Fibroblast of gingiva (primary cell): ENCODE results near the gene ENO4.

Source experiments
- DNase-seq: peaks from one replicate; pipeline ENCODE4 v3.0.0-alpha.2; 2011; ENCODE audit warnings: low read depth

Gene ENO4

DNA sequence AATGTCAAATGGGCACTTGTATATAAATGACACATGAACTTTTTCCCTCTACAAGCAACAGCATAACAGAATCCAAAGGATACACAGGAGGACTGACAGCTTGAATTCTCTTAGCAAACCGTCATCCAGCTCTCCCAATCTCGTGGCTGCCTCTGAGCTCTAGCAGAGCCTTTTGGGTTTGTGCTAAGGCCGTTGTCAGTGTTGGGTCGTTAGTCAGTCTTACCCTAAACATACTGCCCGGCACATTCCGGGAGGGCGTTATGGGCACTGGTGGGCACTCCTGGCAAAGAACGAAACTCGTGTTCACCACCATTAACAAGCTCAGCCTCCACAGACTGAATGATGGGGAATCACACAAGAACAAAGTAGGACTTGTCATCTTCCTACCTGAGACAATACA lies 19.6 kb upstream of the ENO4 start:
- no peak for DNase-seq

DNA sequence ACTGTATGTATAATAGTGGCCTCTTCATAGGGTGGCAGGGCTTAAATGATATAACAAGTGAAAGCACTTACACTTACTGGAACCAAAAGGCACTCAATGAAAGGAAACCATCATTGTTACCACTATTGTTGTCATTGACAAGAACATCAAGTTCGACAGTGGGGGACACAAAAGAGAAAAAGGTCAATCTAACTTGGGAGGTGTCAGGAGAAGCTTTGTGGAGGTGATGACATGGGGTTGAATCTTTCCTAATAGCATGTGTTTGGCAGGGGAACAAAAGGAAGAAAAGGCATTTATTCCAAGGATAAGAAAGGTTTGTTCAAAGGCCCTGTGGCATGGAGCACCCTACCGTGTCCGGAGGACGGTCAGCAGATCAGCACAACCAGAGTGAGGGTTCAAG lies 18.2 kb upstream of the ENO4 start:
- no peak for DNase-seq

DNA sequence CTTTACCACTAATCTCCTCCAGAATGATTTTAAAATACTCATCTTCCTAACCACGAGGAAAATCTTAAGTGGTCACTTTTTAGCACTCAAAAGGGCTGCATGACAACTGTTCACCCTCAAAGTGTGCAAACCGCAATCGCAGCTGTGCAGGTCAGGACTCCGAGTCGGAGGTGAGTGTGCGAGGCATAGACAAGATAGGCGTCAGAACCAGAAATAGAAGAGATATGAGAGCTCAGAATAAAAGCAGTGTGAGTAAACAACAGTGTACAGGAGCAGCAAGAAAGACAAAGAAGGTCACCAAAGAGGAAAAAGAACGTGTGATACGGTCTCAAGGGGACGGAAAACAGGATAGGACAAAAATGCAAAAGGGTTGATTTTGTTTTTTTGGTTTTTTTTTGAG lies 17.5 kb upstream of the ENO4 start:
- no peak for DNase-seq

DNA sequence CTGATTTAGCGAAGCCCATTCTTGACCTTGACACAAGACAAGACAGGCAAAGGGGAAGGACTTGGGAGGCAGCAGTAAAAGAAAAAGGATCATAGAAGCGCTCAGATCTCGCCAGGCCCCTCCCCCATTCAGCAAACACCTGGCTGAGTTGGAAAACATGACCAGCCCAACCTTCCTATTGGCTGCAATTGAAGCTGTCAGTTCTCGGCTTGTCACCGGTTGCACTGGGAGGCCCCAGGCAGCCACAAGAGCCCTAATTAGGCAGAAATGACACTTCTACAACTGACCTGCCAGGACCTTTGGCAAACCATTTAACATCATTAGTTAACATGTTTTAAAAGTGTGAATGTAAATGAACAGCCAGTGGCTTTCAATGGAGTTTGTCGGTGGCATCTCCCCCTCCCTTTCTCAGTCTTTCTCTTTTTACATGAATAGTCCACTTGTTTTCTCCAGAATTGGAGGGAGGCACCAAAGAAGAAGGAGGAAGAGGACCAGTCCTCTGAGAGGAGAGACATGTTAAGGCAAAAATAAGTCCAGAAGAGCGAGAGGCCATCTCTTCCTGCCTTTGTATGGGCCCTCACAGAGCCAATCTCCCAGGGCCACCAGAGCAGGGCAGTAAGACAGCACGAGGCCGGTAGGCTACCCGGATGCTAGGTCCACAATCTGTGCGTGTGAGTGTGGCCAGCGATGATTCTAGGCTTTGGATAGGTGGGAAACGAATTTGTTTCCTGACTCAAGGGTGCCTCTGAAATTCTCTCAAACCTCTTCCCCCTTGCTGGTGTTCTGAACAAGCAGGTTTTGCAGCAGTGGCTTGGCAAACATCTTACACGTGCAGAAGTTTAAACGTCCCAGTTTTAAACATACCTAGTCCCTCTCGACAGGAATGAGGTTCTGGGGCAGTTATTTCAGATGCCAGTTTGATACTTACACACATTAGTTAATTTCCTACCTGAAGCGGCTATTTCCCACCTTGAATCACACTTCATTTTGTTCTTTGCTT lies 15.0 kb upstream of the ENO4 start:
- DNase-seq = no peak

DNA sequence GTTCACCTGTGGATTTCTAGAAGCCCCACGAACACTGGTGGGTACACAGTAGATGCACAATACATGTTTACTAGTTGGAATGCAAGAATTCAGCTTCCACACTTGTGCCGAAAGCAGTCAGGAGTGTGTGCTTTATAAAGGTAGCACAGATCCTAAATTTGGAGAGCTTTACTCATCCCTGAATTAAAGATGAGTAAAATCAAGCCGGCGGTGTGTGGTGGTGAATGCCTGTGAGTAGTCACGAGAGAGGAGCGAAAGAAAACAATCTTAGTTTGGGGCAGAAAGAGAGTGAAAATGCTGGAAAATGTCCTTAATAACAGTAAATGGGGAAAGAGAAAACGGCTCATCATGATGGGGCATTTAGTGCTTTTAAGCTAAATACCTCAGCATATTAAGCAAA lies 13.6 kb upstream of the ENO4 start:
- DNase-seq = no peak

DNA sequence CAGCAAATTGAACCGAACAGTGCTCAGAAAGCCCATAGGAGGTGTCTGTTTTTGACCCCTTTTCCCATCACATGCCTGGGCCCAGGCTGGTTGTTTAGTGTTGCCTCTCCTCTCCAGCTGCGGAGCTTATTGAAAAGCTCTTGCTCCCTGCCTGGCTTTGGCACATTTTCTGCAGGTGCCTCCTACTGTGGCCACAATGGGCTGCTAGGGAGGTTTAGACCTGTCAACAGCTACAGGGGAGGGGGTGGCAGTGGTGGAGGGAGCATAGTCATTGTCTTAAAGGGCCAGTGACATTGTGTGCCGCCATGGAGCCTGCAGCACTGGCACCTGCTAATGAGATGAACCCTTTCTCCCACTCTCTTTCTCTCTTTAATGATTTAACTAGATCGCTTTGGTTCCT lies 13.2 kb upstream of the ENO4 start:
- DNase-seq = no peak

DNA sequence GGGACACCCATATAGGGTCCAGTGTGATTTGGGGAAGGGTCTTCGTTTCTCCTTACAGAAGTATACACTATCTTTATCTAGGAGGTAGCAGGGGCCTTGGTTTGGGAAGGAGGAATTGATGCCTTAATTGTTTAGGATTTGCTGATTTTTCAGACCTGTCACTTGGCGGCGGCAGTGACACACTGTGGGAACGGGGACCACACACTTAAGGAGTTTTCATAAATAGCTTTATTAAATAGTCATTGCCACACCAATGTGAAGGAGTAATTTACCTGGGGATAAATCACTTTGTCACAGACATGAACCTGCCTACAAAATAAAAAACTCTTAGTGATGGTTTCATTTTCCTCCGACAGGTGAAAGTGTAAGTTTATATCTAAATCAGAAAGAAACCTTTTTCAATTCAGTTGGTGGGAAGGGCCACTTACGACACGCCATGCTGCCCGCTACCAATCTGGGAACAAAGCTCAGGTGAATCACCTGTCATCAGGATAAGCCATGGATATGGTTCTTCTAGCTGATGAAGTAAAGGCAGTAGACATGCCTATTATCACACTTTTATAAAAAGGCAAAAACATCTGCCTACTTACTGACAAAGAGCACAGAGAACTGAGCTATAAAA lies 12.3 kb upstream of the ENO4 start:
- peak; percentile 9 for DNase-seq

DNA sequence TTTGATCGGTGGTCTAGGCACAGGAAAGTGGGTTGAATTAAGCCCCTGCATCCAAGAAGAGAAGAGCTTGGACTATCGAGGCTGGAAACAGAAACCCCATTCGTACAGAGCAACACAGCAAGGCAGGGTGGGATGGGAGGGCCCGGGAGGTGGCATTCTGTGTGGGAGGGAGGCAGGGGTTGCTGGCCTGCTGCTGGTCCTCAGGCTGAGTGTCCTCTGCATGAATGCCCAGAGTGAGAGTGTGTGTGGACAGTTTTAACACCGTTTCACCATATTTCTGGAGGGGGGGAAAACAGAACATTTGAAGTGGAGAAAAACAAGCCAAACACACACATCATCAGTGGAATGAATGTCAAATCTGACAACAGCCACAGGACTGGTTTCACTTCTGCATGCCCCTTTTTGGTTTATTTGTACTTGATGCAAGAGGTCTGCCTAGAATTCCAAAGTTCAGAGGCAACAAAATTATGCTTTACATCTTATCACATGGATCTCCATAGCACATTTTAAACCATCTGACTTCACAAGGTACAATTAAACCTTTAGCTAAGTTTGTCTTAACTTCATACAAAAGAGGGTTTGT lies 11.1 kb upstream of the ENO4 start:
- DNase-seq = no peak

DNA sequence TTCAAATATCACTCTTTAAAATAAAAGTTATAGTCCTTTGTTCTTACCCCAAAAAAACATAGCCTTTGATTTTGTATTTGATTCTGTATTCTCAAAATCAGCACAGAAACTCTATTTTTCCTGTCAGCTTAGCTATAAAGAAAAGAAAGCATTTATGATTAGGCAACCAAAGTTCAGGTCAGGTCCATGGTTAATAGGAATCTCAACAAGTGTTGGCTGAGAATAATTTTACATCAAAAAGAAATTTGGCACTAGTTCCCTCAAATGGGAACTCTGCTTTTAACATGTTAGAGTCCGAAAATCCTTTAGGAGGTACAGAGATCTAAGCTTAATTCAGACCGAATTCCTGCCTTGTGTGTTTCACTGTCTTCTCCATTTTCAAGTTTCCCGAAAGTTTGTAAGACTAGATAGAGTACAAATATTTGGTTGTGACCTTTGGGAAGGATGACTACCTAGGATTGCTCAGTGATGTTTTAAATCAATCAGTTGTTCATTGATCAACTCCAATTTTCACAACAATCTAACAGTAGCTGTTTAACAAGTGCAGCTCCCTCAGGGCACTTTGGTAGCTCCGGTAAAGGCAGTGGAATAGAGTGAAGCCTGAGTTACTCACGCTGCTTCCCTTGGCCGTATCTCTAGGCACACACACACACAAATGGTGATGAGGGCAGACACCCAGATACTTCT lies 8.8 kb upstream of the ENO4 start:
- DNase-seq = no peak

DNA sequence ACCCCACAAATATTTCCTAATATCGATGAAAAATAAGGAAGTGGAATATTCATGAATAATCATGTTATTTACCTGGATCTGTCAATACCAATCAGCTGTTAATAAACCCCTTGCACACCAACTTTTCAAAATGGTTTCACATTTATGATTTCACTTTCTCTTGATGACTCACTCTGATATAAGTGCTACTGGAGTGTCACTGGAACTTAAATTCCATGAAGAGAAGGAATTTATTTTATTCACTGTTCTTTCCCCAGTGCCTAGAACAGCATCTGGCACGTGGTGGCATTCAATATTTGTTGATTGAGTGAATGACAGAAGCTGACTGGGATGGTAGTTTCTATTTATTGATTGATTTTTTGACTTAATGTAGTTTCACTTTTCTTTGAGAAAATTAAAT lies 3.5 kb upstream of the ENO4 start:
- no peak for DNase-seq

DNA sequence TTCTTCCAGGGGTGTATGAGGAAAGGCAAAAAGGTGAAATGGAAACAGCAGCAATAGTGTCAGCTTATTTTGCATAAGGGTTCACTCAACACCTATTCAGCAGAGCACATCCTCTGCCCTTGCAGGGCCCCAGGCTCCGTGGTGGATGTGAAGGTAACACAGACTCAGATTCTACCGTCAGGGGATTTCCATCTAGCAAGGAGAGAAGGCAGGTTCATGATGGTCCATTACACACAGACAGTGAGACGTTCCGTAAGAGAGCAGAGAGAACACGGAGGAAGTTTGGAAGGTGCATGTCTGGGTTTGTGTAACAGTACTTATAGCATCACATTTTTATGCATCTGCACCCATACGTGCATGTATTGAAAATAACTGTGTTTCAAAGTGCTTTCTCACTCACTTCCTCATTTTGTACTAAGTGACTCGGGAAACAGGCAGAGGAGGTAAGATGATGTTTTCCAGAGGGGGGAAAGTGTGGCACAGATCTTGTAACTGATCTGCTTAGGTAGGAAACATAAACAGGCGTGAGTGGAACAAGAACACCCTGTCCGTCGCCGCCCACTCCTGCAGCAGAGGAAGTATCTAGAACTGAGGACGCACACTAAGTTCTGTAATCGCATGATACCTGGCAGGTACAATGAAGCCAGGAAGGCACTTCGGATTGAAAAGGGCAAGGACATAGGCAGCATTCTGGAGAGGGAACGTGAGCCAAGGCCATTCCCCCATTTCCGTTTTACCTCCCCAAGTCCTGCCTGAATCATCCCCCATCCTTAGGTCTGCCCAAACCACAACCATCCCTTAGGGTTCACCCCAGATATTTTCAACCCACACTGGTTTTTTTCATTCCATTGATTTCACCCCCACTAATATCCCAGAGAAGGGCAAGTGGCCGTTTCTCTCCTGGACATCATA lies 1.0 kb upstream of the ENO4 start:
- no peak for DNase-seq

DNA sequence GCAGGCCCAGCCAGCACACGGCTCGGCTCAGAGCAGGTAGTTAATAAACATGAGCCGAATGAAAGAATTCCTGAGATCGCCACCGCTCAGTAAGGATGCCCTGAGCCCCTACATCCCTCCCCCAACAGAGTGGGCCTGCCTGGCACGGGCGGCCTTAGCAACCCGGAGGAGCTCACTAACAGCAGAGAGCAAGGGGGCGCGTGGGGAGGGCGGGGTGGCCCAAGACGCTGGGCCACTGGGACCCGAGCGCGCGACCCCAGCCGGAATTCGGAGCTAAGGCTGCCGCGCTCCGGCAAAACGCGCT lies 403 bp upstream of the ENO4 start:
- no peak for DNase-seq

DNA sequence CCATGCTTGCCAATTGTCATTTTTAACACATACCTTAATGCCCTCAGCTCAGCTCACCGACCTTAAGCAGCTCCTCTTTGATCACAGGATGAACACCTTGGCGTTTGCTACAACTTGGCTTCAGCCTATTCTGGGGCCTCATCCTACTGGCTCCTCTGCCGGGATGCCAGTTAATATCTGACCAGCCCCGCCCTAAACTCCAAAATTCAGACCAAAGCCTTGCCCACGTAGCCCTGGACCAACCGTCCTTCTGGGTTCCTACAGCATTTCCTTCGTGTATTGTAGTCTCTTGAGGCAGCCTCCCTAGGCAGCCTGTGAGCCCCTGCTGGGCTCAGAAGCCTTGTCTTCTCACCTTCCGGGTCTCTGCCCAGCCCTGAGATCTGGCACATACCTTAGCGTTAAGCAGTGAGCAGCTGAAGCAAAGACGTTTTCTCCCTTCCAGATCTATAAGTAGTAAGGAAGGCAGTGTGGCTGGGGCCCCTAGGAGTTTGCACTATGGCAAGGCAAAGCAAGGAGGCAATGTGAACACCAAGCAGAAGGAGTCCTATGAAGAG lies 836 bp downstream of the ENO4 start:
- no peak for DNase-seq

DNA sequence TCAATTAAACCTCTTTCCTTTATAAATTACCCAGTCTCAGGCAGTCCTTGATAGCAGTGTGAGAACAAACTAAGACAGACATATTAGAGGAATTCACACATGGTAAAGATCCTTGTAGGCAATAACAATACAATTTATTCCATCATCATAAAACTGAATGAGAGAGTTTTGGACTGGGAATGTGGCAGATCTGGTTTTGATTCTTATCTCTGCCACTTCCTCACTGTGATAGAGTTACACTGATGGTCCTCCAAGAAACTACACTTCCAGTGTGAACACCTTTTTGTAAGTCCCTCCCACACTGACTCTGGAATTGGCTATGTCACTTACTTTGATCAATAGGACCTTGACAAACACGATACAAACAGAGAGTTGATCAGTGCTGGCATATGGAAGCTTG lies 2.9 kb downstream of the ENO4 start:
- DNase-seq = no peak

DNA sequence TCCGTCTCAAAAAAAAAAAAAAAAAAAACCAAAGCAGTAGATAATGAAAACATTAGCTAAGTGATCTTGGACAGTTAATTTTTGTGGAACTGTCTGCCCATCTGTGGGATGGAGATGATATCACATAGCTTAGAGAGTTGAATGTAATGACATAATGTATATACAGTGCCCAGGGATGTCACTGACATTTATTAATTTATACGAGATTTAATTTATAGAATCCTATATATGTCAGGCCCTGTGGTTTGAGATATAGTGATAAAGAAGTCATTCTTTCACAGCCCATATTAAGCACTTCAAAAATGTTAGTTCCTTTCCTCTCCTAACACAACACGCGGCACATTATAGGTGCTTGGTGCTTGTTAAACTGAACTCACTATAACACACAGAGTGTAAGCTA lies 4.0 kb downstream of the ENO4 start:
- DNase-seq = no peak

DNA sequence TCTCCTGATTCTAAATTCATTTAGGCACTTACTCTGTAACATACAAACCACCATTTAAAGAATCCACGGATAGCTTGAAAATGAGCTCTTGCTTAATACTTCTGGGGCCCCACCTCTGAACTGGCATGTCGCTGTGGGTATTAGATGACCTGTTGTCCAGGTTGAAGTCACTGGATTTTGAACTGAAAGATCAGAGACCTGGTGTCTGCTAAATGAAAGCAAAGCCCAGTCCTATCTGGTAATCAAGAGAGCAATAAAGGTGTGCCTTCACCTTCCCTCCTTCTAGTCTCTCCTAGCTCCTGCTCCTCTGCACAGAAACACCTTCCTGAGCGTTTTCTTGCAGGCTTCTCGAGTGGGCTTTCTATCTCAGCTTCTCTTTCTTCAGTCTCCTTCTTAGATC lies 4.4 kb downstream of the ENO4 start:
- DNase-seq = no peak

DNA sequence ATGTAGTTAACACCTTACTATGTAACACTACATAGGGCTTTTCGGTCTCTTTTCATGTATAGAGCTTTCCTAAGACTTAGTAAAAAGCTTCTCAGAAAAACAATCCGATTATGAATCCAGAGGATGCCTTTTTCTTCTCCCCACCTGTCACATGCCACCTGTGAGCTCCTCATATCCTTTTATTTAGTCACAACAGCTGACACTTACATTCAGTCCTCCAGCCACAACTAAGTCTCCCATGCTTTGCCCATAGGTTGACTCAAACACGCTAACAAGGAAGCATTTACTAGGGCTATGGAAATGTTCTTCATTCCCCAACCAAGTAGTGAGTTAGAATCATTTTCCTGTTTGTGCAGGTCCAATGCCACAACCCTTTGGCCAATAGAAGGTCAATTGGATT lies 7.9 kb downstream of the ENO4 start:
- DNase-seq = no peak

DNA sequence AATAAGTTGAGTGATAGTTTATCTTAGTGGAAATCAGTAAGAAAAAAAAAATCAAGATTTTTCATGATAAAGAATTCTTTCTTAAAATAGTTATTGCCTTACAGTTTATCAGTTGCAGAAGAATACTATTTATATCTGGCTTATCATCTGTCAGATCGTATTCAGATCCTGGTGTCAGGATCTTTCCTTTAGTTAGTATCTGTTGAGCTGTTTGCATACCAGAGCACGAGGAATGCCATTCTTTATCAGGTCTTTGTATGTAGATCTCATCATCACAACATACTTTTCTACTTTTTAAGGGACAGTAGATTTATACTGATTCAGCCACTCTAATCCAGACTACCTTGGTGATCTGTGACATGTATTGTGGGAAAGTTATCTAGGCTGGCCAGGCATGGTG lies 12.5 kb downstream of the ENO4 start:
- no peak for DNase-seq

DNA sequence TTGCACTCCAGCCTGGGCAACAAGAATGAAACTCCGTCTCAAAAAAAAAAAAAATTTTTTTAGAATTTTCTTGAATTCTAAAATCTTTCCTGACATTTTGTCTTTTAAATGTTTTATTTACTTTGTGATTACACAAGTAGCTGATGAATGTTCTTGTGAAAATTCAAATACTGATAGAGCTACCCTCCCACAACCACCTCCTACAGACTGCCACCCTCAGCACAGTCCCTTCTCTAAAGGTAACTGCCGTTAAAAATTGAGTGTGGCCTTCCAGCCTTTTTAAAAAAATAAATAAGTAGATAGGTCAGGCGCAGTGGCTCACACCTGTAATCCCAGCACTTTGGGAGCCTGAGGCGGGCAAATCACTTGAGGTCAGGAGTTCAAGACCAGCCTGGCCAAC lies 15.1 kb downstream of the ENO4 start:
- no peak for DNase-seq

DNA sequence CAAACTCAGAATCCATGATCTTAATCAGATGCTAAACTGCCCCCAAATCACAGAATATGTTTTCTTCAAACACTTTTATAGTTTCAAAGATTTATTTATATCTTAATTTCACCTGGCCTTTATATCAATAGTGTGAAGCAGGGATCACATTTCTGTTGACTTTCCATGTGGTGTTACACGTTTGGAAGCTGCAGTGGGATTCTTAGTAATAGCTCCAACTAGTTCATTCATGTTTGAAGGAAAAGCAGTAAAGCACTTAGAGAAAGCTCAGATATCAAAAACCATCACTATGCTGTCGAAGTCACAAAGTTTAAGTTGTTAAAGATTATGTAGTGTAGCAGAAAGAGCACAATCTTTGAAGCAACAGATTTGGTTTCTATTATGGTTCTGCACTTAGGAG lies 16.8 kb downstream of the ENO4 start:
- no peak for DNase-seq

DNA sequence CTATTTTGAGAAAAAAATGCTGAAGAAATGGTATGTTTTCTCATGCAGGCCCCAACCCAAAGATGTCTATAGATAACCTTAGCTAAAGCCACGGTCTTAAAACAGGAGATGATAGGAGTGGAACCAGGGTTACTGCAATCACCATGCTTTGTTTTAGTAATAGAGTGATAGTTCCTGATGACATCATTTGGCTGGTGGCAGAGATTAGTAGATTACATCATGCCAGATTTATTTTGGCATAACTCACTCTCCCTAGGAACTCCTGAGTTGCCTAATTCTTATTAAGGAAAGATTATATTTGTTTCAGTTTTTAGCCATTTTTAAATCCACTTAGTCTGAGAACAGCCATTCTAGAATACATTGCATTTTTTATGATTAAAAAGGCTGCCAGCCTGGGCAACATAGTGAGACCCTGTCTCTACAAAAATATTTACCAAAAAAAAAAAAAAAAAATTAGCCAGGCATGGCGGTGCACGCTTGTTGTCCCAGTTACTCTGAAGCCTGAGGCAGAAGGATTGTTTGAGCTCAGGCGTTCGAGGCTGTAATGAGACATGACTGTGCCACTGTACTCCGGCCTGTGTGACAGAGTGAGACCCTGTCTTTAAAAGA lies 17.8 kb downstream of the ENO4 start:
- DNase-seq = peak; percentile 53
